ENCODE data around the gene MACROH2A2. TPM values are rescaled to one million over a fixed set of nuclear protein-coding genes. Genes with fewer than 3 reads are reported as not detected.

The MACROH2A2 gene
- total and polyA plus RNA-seq, 5 donors from 2014 or later, result 2.4 to 4.1 (median 3.3) TPM

- Mint-ChIP-seq H3K4me1 (peaks cover 0 to 7% (median 2%) of the 10 kb centered on the region in 4 donors), H3K27me3 (no peaks in the 10 kb centered on the region), H3K9me3 (peaks cover 0 to 2% (median 0%) of the 10 kb centered on the region in 7 donors), H3K4me3 (no peak overlapping the region), H3K27ac (no peak overlapping the region), H3K36me3 (peaks cover 6% of the 10 kb centered on the region)
- no peaks in the 10 kb centered on the region for H3K4me1 ChIP-seq (ENCODE audit: control insufficient read depth, insufficient read depth, low read length, poor library complexity, severe bottlenecking)
- no peaks in the 10 kb centered on the region for H3K27me3 ChIP-seq (ENCODE audit: control insufficient read depth, insufficient read depth, low read length)
- no peak overlapping the region for H3K27ac ChIP-seq (ENCODE audit: insufficient read depth, low read length, poor library complexity, severe bottlenecking)
- no peaks in the 10 kb centered on the region for H3K9me3 ChIP-seq (ENCODE audit: control insufficient read depth in 2 of 2, low read length in 2 of 2)
- no peak overlapping the region for H3K4me3 ChIP-seq (ENCODE audit: low read depth, low read length)
- DNase-seq (no peak), ATAC-seq (ENCODE audit: low read depth in 2 of 2) (no peak)
- H3K36me3 ChIP-seq (ENCODE audit: control insufficient read depth, insufficient read depth, low read length), result no peaks in the 10 kb centered on the region
Observed at GRCh38 chr10:70123817-70124216, 71.2 kb downstream of the MACROH2A2 start.

- Mint-ChIP-seq H3K4me3 (no peak overlapping the region), H3K27me3 (no peaks in the 10 kb centered on the region), H3K4me1 (peaks cover 0 to 7% (median 2%) of the 10 kb centered on the region in 4 donors), H3K36me3 (peaks cover under 1% of the 10 kb centered on the region), H3K27ac (peak overlapping the region in 1 of 3 donors; percentile 51), H3K9me3 (peaks cover 0 to 2% (median 0%) of the 10 kb centered on the region in 7 donors)
- Histone ChIP-seq H3K36me3 (ENCODE audit: control insufficient read depth, insufficient read depth, low read length) (no peaks in the 10 kb centered on the region), H3K9me3 (ENCODE audit: control insufficient read depth in 2 of 2, low read length in 2 of 2) (no peaks in the 10 kb centered on the region), H3K27ac (ENCODE audit: insufficient read depth, low read length, poor library complexity, severe bottlenecking) (no peak overlapping the region), H3K27me3 (ENCODE audit: control insufficient read depth, insufficient read depth, low read length) (no peaks in the 10 kb centered on the region), H3K4me3 (ENCODE audit: low read depth, low read length) (no peak overlapping the region), H3K4me1 (ENCODE audit: control insufficient read depth, insufficient read depth, low read length, poor library complexity, severe bottlenecking) (no peaks in the 10 kb centered on the region)
- DNase-seq (no peak), ATAC-seq (ENCODE audit: low read depth in 2 of 2) (no peak)
Observed at GRCh38 chr10:70124415-70124814, 71.8 kb downstream of the MACROH2A2 start.

GRCh38 chr10:70124918-70125317 lies 72.3 kb downstream of the MACROH2A2 start:
- H3K27ac ChIP-seq (ENCODE audit: insufficient read depth, low read length, poor library complexity, severe bottlenecking), result no peak overlapping the region
- DNase-seq (no peak), ATAC-seq (ENCODE audit: low read depth in 2 of 2) (no peak)
- Mint-ChIP-seq H3K27me3 (no peaks in the 10 kb centered on the region), H3K4me1 (peaks cover 0 to 7% (median 2%) of the 10 kb centered on the region in 4 donors), H3K4me3 (no peak overlapping the region), H3K9me3 (peaks cover 0 to 2% (median 0%) of the 10 kb centered on the region in 7 donors), H3K27ac (no peak overlapping the region), H3K36me3 (no peaks in the 10 kb centered on the region)
- H3K27me3 ChIP-seq (ENCODE audit: control insufficient read depth, insufficient read depth, low read length), result no peaks in the 10 kb centered on the region
- H3K9me3 ChIP-seq (ENCODE audit: control insufficient read depth in 2 of 2, low read length in 2 of 2), result no peaks in the 10 kb centered on the region
- H3K36me3 ChIP-seq (ENCODE audit: control insufficient read depth, insufficient read depth, low read length), result no peaks in the 10 kb centered on the region
- no peaks in the 10 kb centered on the region for H3K4me1 ChIP-seq (ENCODE audit: control insufficient read depth, insufficient read depth, low read length, poor library complexity, severe bottlenecking)
- H3K4me3 ChIP-seq (ENCODE audit: low read depth, low read length), result no peak overlapping the region

GRCh38 chr10:70125918-70126552 lies 73.4 kb downstream of the MACROH2A2 start:
- no peak overlapping the region for H3K4me3 Mint-ChIP-seq
- no peaks in the 10 kb centered on the region for H3K27me3 Mint-ChIP-seq
- Histone ChIP-seq H3K4me1 (ENCODE audit: control insufficient read depth, insufficient read depth, low read length, poor library complexity, severe bottlenecking) (no peaks in the 10 kb centered on the region), H3K4me3 (ENCODE audit: low read depth, low read length) (no peak overlapping the region), H3K36me3 (ENCODE audit: control insufficient read depth, insufficient read depth, low read length) (no peaks in the 10 kb centered on the region), H3K27ac (ENCODE audit: insufficient read depth, low read length, poor library complexity, severe bottlenecking) (no peak overlapping the region), H3K27me3 (ENCODE audit: control insufficient read depth, insufficient read depth, low read length) (no peaks in the 10 kb centered on the region), H3K9me3 (ENCODE audit: control insufficient read depth in 2 of 2, low read length in 2 of 2) (no peaks in the 10 kb centered on the region)
- H3K36me3 Mint-ChIP-seq, result peaks cover 3% of the 10 kb centered on the region
- ATAC-seq (ENCODE audit: low read depth in 2 of 2) (no peak), DNase-seq (no peak)
- peaks cover 0 to 2% (median 0%) of the 10 kb centered on the region in 7 donors for H3K9me3 Mint-ChIP-seq
- H3K27ac Mint-ChIP-seq, result no peak overlapping the region
- H3K4me1 Mint-ChIP-seq, result peaks cover 2 to 8% (median 6%) of the 10 kb centered on the region in 4 donors

- H3K27me3 Mint-ChIP-seq, result no peaks in the 10 kb centered on the region
- H3K9me3 Mint-ChIP-seq, result peaks cover 0 to 2% (median 0%) of the 10 kb centered on the region in 7 donors
- Histone ChIP-seq H3K27ac (ENCODE audit: insufficient read depth, low read length, poor library complexity, severe bottlenecking) (no peak overlapping the region), H3K4me3 (ENCODE audit: low read depth, low read length) (no peak overlapping the region), H3K27me3 (ENCODE audit: control insufficient read depth, insufficient read depth, low read length) (no peaks in the 10 kb centered on the region), H3K4me1 (ENCODE audit: control insufficient read depth, insufficient read depth, low read length, poor library complexity, severe bottlenecking) (peaks cover 2% of the 10 kb centered on the region), H3K36me3 (ENCODE audit: control insufficient read depth, insufficient read depth, low read length) (no peaks in the 10 kb centered on the region), H3K9me3 (ENCODE audit: control insufficient read depth in 2 of 2, low read length in 2 of 2) (no peaks in the 10 kb centered on the region)
- H3K36me3 Mint-ChIP-seq, result peaks cover 3% of the 10 kb centered on the region
- DNase-seq (no peak), ATAC-seq (ENCODE audit: low read depth in 2 of 2) (no peak)
- H3K4me3 Mint-ChIP-seq, result no peak overlapping the region
- no peak overlapping the region for H3K27ac Mint-ChIP-seq
- peaks cover 5 to 8% (median 7%) of the 10 kb centered on the region in 4 donors for H3K4me1 Mint-ChIP-seq
Observed at GRCh38 chr10:70126700-70127395, 74.2 kb downstream of the MACROH2A2 start.

GRCh38 chr10:70130878-70131559 lies 78.4 kb downstream of the MACROH2A2 start:
- Histone ChIP-seq H3K27me3 (ENCODE audit: control insufficient read depth, insufficient read depth, low read length) (no peaks in the 10 kb centered on the region), H3K36me3 (ENCODE audit: control insufficient read depth, insufficient read depth, low read length) (no peaks in the 10 kb centered on the region), H3K9me3 (ENCODE audit: control insufficient read depth in 2 of 2, low read length in 2 of 2) (no peaks in the 10 kb centered on the region), H3K4me1 (ENCODE audit: control insufficient read depth, insufficient read depth, low read length, poor library complexity, severe bottlenecking) (peaks cover 14% of the 10 kb centered on the region), H3K27ac (ENCODE audit: insufficient read depth, low read length, poor library complexity, severe bottlenecking) (no peak overlapping the region), H3K4me3 (ENCODE audit: low read depth, low read length) (no peak overlapping the region)
- no peak for ATAC-seq (ENCODE audit: low read depth in 2 of 2)
- Mint-ChIP-seq H3K4me3 (peak overlapping the region in 3 of 4 donors; percentile 4 to 27 (median 24)), H3K27ac (no peak overlapping the region), H3K36me3 (peaks cover 8% of the 10 kb centered on the region), H3K27me3 (no peaks in the 10 kb centered on the region), H3K9me3 (no peaks in the 10 kb centered on the region), H3K4me1 (peaks cover 5 to 17% (median 7%) of the 10 kb centered on the region in 4 donors)
- no peak for DNase-seq

- Histone ChIP-seq H3K9me3 (ENCODE audit: control insufficient read depth in 2 of 2, low read length in 2 of 2) (no peaks in the 10 kb centered on the region), H3K27ac (ENCODE audit: insufficient read depth, low read length, poor library complexity, severe bottlenecking) (no peak overlapping the region), H3K36me3 (ENCODE audit: control insufficient read depth, insufficient read depth, low read length) (no peaks in the 10 kb centered on the region), H3K4me3 (ENCODE audit: low read depth, low read length) (peak overlapping the region; percentile 32), H3K4me1 (ENCODE audit: control insufficient read depth, insufficient read depth, low read length, poor library complexity, severe bottlenecking) (peaks cover 14% of the 10 kb centered on the region), H3K27me3 (ENCODE audit: control insufficient read depth, insufficient read depth, low read length) (no peaks in the 10 kb centered on the region)
- Mint-ChIP-seq H3K27ac (peak overlapping the region in 2 of 3 donors; percentile 20 to 92), H3K27me3 (no peaks in the 10 kb centered on the region), H3K9me3 (no peaks in the 10 kb centered on the region), H3K4me3 (peak overlapping the region; percentile 77 to 90 (median 86)), H3K36me3 (peaks cover 8% of the 10 kb centered on the region), H3K4me1 (peaks cover 5 to 19% (median 8%) of the 10 kb centered on the region in 4 donors)
- ATAC-seq (ENCODE audit: low read depth in 2 of 2) (no peak), DNase-seq (no peak)
Observed at GRCh38 chr10:70131560-70131937, 78.9 kb downstream of the MACROH2A2 start.
